HepG2 (cell line): ENCODE measurements around the gene TMEM252. TPM values are rescaled to one million over a fixed set of nuclear protein-coding genes. Genes with fewer than 3 reads are reported as not detected.

ENCODE experiments used
- ATAC-seq: fragments of 200-7000 bp; cut with Tn5 transposase; 3 replicates; pipeline ENCODE4 v1.9.1; 2020; ENCODE audit warnings: mild to moderate bottlenecking, moderate library complexity
- BruUV-seq: library from RNA; stranded (reverse); fragments of 400-500 nt; replicated peaks from 2 replicates; lab custom pipeline; 2021; lab: Mats Ljungman, UMichigan
- CTCF ChIA-PET: fragments of 300-600 bp; formaldehyde crosslinking; extraction: SDS; loops from one replicate; lab custom pipeline; 2021; ENCODE audit warnings: low total read pairs, inconsistent platforms, low intra/inter-chr PET ratio; lab: Yijun Ruan, JAX
- POLR2A ChIA-PET: fragments of 350-600 bp; sonication (Branson Sonifier 250); formaldehyde crosslinking; loops from one replicate; lab custom pipeline; 2020; ENCODE audit warnings: antibody characterized with exemption, inconsistent platforms; lab: Yijun Ruan, JAX
- DNase-seq: peaks from one replicate; pipeline ENCODE4 v3.0.0-alpha.2; 2015; ENCODE audit warnings: low spot score
- FAIRE-seq: peaks from 3 replicates; lab custom pipeline; 2011; peaks lifted over from hg19 to GRCh38; lab: Jason Lieb, UNC
- H2AFZ ChIP-seq: one replicate; pipeline ENCODE4 v1.6.1; 2011; ENCODE audit warnings: low read length, inconsistent platforms
- H3K27ac ChIP-seq: fragments of 300-600 bp; 3 replicates; pipeline ENCODE4 v1.8.0; 2011; ENCODE audit warnings: mixed run types, mild to moderate bottlenecking, mixed read lengths, low read length, inconsistent platforms; ENCODE audit not compliant: insufficient read depth; ENCODE audit errors: extremely low read length
- H3K27me3 ChIP-seq, 2 experiments: fragments of 200-600 bp in 1 of 2; 2 replicates in 1 of 2; 3 replicates in 1 of 2; pipeline versions ENCODE4 v1.6.0 to v1.8.0; 2011; ENCODE audit warnings: low read length in 2 of 2, mild to moderate bottlenecking in 2 of 2, moderate library complexity in 2 of 2, inconsistent platforms in 1 of 2; ENCODE audit not compliant: insufficient read depth in 2 of 2, control insufficient read depth in 1 of 2
- H3K36me3 ChIP-seq, 2 experiments: fragments of 200-600 bp in 1 of 2; replicated peaks in 1 of 2; 2 replicates in 1 of 2; 3 replicates in 1 of 2; pipeline versions ENCODE4 v1.5.1 to v1.8.0; 2011; ENCODE audit warnings: low read length in 2 of 2, inconsistent platforms in 1 of 2; ENCODE audit not compliant: insufficient read depth in 2 of 2, control insufficient read depth in 1 of 2
- H3K4me1 ChIP-seq: 2 replicates; pipeline ENCODE4 v1.5.1; 2012; ENCODE audit warnings: low read length, inconsistent platforms; ENCODE audit not compliant: insufficient read depth
- H3K4me2 ChIP-seq: 2 replicates; pipeline ENCODE4 v1.6.0; 2011; ENCODE audit warnings: low read depth, low read length, inconsistent platforms
- H3K4me3 ChIP-seq, 3 experiments: fragments of 200-600 bp in 1 of 3; sonication (generic), shearing (Covaris generic) in 1 of 3; replicated peaks in 1 of 3; 2 replicates each; pipeline ENCODE4 v1.5.1; 2011 to 2016; ENCODE audit warnings: low read length in 3 of 3, inconsistent platforms in 2 of 3, low read depth in 2 of 3, mild to moderate bottlenecking in 2 of 3, control low read depth in 1 of 3, mixed read lengths in 1 of 3; ENCODE audit not compliant: insufficient read depth in 1 of 3
- H3K79me2 ChIP-seq: one replicate; pipeline ENCODE4 v1.6.1; 2011; ENCODE audit warnings: low read length, inconsistent platforms; ENCODE audit not compliant: insufficient read depth
- H3K9ac ChIP-seq: 2 replicates; pipeline ENCODE4 v1.6.0; 2011; ENCODE audit warnings: mild to moderate bottlenecking, low read depth, low read length, inconsistent platforms; ENCODE audit not compliant: insufficient read depth
- H3K9me3 ChIP-seq: 2 replicates; pipeline ENCODE4 v1.5.1; 2012; ENCODE audit warnings: mild to moderate bottlenecking, low read length
- H4K20me1 ChIP-seq: 2 replicates; pipeline ENCODE4 v1.6.0; 2011; ENCODE audit warnings: inconsistent platforms, mild to moderate bottlenecking, low read length, moderate library complexity; ENCODE audit not compliant: insufficient read depth
- IKZF5 ChIP-seq: IDR thresholded peaks from 2 replicates; pipeline ENCODE4 v1.6.1; 2018; ENCODE audit warnings: missing genetic modification reagents, mild to moderate bottlenecking, missing compliant biosample characterization
- SATB2 ChIP-seq: sonication (generic); formaldehyde crosslinking; IDR thresholded peaks from 2 replicates; pipeline ENCODE4 v1.5.0; 2020; ENCODE audit warnings: missing genetic modification reagents
- TBP ChIP-seq: sonication (generic); formaldehyde crosslinking; IDR thresholded peaks from 2 replicates; pipeline ENCODE4 v1.5.0; 2020; ENCODE audit warnings: missing genetic modification reagents
- ZNF30 ChIP-seq: sonication (generic); formaldehyde crosslinking; IDR thresholded peaks from 2 replicates; pipeline ENCODE4 v1.5.0; 2020; ENCODE audit warnings: mild to moderate bottlenecking, missing genetic modification reagents
- ZNF563 ChIP-seq: sonication (generic); formaldehyde crosslinking; IDR thresholded peaks from 2 replicates; pipeline ENCODE4 v1.8.0; 2022; ENCODE audit warnings: mild to moderate bottlenecking, moderate library complexity, missing genetic modification reagents
- WGBS: methylation state at CpG from one replicate; pipeline ENCODE4 v1.1.6; 2017; ENCODE audit warnings: low lambda C conversion rate; 5-methylcytosine and 5-hydroxymethylcytosine counted together
- in situ Hi-C: cut with HindIII; loops from 2 replicates; pipeline ENCODE4 v1.10.0; 2017; ENCODE audit warnings: low pct_unique_long_range_greater_than_20kb; ENCODE audit not compliant: extremely low pct_ligation_motif_present
- intact Hi-C: fragments of 100-400 bp; cut with micrococcal nuclease; formaldehyde crosslinking; loops from one replicate; pipeline ENCODE4 v1.10.0; 2022; ENCODE audit not compliant: unreplicated experiment
- polyA plus RNA-seq, 8 experiments: library from polyadenylated mRNA; depleted of rRNA in 3 of 8; stranded (reverse) in 7 of 8; unstranded in 1 of 8; fragments of >200 nt; fragmentation: Illumina TruSeq in 4 of 8; extraction: Trizol in 4 of 8; gene quantifications; 2 replicates each; pipeline versions ENCODE4 v1.2.1 to v1.2.3, GENCODE V29; 2011 to 2016; ENCODE audit warnings: low read depth in 4 of 8, missing spikeins in 1 of 8, mixed read lengths in 1 of 8; ENCODE audit not compliant: insufficient read depth in 1 of 8
- total RNA-seq, 5 experiments: library from RNA; depleted of rRNA; stranded (reverse); fragments of >200 nt; fragmentation: Illumina TruSeq; extraction: Trizol; gene quantifications; 2 replicates each; pipeline ENCODE4 v1.2.3, GENCODE V29; 2016; ENCODE audit warnings: low read depth in 1 of 5
- TF ChIP-seq, protein P1 (sequence below): sonication (generic); formaldehyde crosslinking; IDR thresholded peaks from 2 replicates; pipeline ENCODE4 v1.4.0; 2020; ENCODE audit warnings: mild to moderate bottlenecking, missing genetic modification reagents, borderline replicate concordance
- TF ChIP-seq, protein P2 (sequence below): sonication (generic); formaldehyde crosslinking; IDR thresholded peaks from 2 replicates; pipeline ENCODE4 v1.5.0; 2020; ENCODE audit warnings: mild to moderate bottlenecking, low read depth, missing genetic modification reagents, borderline replicate concordance

The TMEM252 gene
- total and polyA plus RNA-seq, 2 of the 13 experiments (the other 11 are each of a cell fraction or from before 2014, with no cell fraction given) = not detected

DNA sequence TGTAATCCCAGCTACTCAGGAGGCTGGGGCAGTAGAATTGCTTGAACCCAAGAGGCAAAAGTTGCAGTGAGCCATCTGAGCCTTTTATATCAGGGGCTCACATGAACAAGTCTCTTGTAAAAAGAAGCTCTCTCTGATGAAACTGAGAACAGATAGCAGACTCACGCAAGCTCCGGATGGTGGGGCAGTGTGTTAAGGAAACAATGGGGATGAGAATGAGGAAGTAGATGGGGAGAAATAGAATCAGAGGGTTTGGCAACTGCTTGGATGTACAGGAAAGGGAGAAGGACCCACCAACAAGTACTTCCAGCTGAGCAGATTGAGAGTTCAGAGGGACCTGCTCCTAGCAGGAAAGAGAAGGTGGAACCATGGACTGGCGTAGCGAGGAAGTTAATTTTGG lies 18.6 kb downstream of the TMEM252 start:
- FAIRE-seq = no peak
- ATAC-seq = no peak
- Histone ChIP-seq H3K9ac (no peak overlapping the region), H3K27ac (no peak overlapping the region), H3K4me2 (no peak overlapping the region), H3K79me2 (no peaks in the 10 kb centered on the region), H3K4me3 (no peak overlapping the region), H4K20me1 (no peaks in the 10 kb centered on the region), H3K9me3 (no peaks in the 10 kb centered on the region), H3K27me3 (no peaks in the 10 kb centered on the region), H3K36me3 (no peaks in the 10 kb centered on the region), H2AFZ (no peak overlapping the region), H3K4me1 (no peaks in the 10 kb centered on the region)
- ChIA-PET CTCF (no interaction called here), POLR2A (no interaction called here)
- intact Hi-C loops = no loop called here
- WGBS = 33% methylated on average over 4 of the region's 4 CpGs
- no peak for DNase-seq
- TF ChIP-seq ZNF563 (CRISPR knock-in tag) = no peak
- TF ChIP-seq, protein P1, sequence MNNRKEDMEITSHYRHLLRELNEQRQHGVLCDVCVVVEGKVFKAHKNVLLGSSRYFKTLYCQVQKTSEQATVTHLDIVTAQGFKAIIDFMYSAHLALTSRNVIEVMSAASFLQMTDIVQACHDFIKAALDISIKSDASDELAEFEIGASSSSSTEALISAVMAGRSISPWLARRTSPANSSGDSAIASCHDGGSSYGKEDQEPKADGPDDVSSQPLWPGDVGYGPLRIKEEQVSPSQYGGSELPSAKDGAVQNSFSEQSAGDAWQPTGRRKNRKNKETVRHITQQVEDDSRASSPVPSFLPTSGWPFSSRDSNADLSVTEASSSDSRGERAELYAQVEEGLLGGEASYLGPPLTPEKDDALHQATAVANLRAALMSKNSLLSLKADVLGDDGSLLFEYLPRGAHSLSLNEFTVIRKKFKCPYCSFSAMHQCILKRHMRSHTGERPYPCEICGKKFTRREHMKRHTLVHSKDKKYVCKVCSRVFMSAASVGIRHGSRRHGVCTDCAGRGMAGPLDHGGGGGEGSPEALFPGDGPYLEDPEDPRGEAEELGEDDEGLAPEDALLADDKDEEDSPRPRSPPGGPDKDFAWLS (CRISPR knock-in tag) = no peak
- TF ChIP-seq TBP (CRISPR knock-in tag) = no peak
- TF ChIP-seq ZNF30 (CRISPR knock-in tag) = no peak
- no peak for TF ChIP-seq IKZF5
- no peak for TF ChIP-seq SATB2 (CRISPR knock-in tag)
- TF ChIP-seq, protein P2, sequence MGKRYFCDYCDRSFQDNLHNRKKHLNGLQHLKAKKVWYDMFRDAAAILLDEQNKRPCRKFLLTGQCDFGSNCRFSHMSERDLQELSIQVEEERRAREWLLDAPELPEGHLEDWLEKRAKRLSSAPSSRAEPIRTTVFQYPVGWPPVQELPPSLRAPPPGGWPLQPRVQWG = no peak
- BruUV-seq = no TSS peak
- in situ Hi-C loops = no loop called here
